ENCODE measurements around the gene GAP43. TPM values are rescaled to one million over a fixed set of nuclear protein-coding genes. Genes with fewer than 3 reads are reported as not detected.

The GAP43 gene
- total RNA-seq, 1 experiment from 2014 or later: 31.6 TPM

- Histone ChIP-seq H3K4me1 (ENCODE audit: insufficient read depth, low read length, poor library complexity, severe bottlenecking) (peaks cover 18% of the 10 kb centered on the region), H3K9me3 (ENCODE audit: low read depth, low read length, poor library complexity, severe bottlenecking) (peaks cover 11% of the 10 kb centered on the region), H3K27ac (ENCODE audit: low read depth, low read length, poor library complexity, severe bottlenecking) (no peak overlapping the region), H3K36me3 (ENCODE audit: insufficient read depth, low read length, poor library complexity, severe bottlenecking) (no peaks in the 10 kb centered on the region), H3K4me3 (ENCODE audit: low read depth, low read length, poor library complexity, severe bottlenecking) (no peak overlapping the region), H3K27me3 (replicated peaks; ENCODE audit: insufficient read depth, low read depth, low read length, poor library complexity) (no peaks in the 10 kb centered on the region)
- CTCF ChIA-PET: no interaction called here
- TF ChIP-seq, protein P1, sequence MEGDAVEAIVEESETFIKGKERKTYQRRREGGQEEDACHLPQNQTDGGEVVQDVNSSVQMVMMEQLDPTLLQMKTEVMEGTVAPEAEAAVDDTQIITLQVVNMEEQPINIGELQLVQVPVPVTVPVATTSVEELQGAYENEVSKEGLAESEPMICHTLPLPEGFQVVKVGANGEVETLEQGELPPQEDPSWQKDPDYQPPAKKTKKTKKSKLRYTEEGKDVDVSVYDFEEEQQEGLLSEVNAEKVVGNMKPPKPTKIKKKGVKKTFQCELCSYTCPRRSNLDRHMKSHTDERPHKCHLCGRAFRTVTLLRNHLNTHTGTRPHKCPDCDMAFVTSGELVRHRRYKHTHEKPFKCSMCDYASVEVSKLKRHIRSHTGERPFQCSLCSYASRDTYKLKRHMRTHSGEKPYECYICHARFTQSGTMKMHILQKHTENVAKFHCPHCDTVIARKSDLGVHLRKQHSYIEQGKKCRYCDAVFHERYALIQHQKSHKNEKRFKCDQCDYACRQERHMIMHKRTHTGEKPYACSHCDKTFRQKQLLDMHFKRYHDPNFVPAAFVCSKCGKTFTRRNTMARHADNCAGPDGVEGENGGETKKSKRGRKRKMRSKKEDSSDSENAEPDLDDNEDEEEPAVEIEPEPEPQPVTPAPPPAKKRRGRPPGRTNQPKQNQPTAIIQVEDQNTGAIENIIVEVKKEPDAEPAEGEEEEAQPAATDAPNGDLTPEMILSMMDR (conservative IDR thresholded peaks at IDR 0.05; ENCODE audit: low read depth, low read length): no peak
- no peak for TF ChIP-seq EZH2 (IDR thresholded peaks at IDR 0.05; ENCODE audit: borderline replicate concordance, low read depth, low read length, poor library complexity, severe bottlenecking)
- POLR2A ChIA-PET (ENCODE audit: low non-redundant PET): no interaction called here
- intact Hi-C loops (cut with micrococcal nuclease; ENCODE audit: unreplicated experiment): no loop called here
- BruUV-seq (replicated peaks): no TSS peak
- no peak for DNase-seq (ENCODE audit: low spot score)
Observed at GRCh38 chr3:115706311-115706829, 83.1 kb downstream of the GAP43 start.

DNA sequence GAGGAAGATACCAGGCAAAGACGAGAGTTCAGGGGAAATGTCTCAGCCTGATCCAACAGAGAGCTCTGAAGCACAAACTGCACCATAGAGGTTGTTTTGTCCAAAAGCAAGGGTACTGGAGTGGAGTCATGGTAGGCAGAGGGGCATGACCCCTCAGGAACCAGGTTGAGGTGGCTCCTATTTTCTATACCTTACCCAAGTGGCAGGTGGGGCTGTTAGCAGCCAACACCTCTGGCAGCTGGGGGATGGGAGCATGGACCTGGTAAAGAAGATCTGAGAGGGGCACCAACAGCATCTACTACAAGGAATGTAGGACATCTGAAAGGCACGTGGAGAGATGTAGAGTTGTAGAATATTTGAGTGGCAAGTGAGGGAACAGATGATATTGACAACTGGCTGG lies 85.2 kb downstream of the GAP43 start:
- H3K36me3 ChIP-seq (ENCODE audit: insufficient read depth, low read length, poor library complexity, severe bottlenecking): no peaks in the 10 kb centered on the region
- no peaks in the 10 kb centered on the region for H3K9me3 ChIP-seq (ENCODE audit: low read depth, low read length, poor library complexity, severe bottlenecking)
- H3K27ac ChIP-seq (ENCODE audit: low read depth, low read length, poor library complexity, severe bottlenecking): no peak overlapping the region
- no peaks in the 10 kb centered on the region for H3K27me3 ChIP-seq (replicated peaks; ENCODE audit: insufficient read depth, low read depth, low read length, poor library complexity)
- CTCF ChIA-PET: no interaction called here
- TF ChIP-seq EZH2 (IDR thresholded peaks at IDR 0.05; ENCODE audit: borderline replicate concordance, low read depth, low read length, poor library complexity, severe bottlenecking): no peak
- TF ChIP-seq, protein P1 (conservative IDR thresholded peaks at IDR 0.05; ENCODE audit: low read depth, low read length): no peak
- no peak overlapping the region for H3K4me3 ChIP-seq (ENCODE audit: low read depth, low read length, poor library complexity, severe bottlenecking)
- intact Hi-C loops (cut with micrococcal nuclease; ENCODE audit: unreplicated experiment): no loop called here
- peaks cover 39% of the 10 kb centered on the region for H3K4me1 ChIP-seq (ENCODE audit: insufficient read depth, low read length, poor library complexity, severe bottlenecking)
- POLR2A ChIA-PET (ENCODE audit: low non-redundant PET): no interaction called here
- BruUV-seq (replicated peaks): no TSS peak
- no peak for DNase-seq (ENCODE audit: low spot score)

DNA sequence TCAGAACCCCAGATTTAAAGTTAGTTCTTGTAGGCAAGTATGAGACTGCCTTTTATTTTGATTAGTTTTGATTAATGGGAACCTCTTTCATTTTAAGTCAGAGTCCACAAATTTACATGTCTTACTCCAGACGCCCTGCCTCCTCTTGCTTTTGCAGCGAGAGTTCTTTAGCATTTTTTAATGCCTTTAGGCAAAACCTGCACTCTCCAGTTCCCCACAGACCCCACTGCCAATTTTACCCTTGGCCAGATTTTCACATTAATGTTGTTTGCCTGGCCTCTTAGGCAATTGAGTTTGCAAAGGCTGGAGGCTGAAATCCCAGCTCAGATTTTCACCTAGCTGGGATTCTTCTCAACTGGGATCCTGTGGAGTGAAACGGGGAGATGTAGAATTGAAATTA lies 85.8 kb downstream of the GAP43 start:
- intact Hi-C loops (cut with micrococcal nuclease; ENCODE audit: unreplicated experiment): no loop called here
- Histone ChIP-seq H3K4me1 (ENCODE audit: insufficient read depth, low read length, poor library complexity, severe bottlenecking) (peaks cover 44% of the 10 kb centered on the region), H3K4me3 (ENCODE audit: low read depth, low read length, poor library complexity, severe bottlenecking) (no peak overlapping the region), H3K36me3 (ENCODE audit: insufficient read depth, low read length, poor library complexity, severe bottlenecking) (no peaks in the 10 kb centered on the region), H3K27ac (ENCODE audit: low read depth, low read length, poor library complexity, severe bottlenecking) (no peak overlapping the region), H3K27me3 (replicated peaks; ENCODE audit: insufficient read depth, low read depth, low read length, poor library complexity) (no peaks in the 10 kb centered on the region), H3K9me3 (ENCODE audit: low read depth, low read length, poor library complexity, severe bottlenecking) (no peaks in the 10 kb centered on the region)
- no peak for TF ChIP-seq EZH2 (IDR thresholded peaks at IDR 0.05; ENCODE audit: borderline replicate concordance, low read depth, low read length, poor library complexity, severe bottlenecking)
- TF ChIP-seq, protein P1 (conservative IDR thresholded peaks at IDR 0.05; ENCODE audit: low read depth, low read length): no peak
- ChIA-PET POLR2A (ENCODE audit: low non-redundant PET) (no interaction called here), CTCF (no interaction called here)
- DNase-seq (ENCODE audit: low spot score): no peak
- no TSS peak for BruUV-seq (replicated peaks)

Data from A673 (cell line).